Activated CD4-positive, alpha-beta T cell treated with anti-CD3 and anti-CD28 coated beads, Interleukin-2, Interleukin-4, amounts not matched to agents 100 ng/mL and 50 ng/mL, durations not matched to agents 16 hours and 8 hours (primary cell): Measurements from ENCODE around the gene PTGFRN.

Source experiments
- DNase-seq: peaks from one replicate; pipeline ENCODE4 v3.0.0-alpha.2; 2020; ENCODE audit warnings: low spot score

The PTGFRN gene

GRCh38 chr1:116944613-116945012, 34.9 kb downstream of the PTGFRN start:
- no peak for DNase-seq

- DNase-seq: no peak
Measured at GRCh38 chr1:116945421-116945820, 35.7 kb downstream of the PTGFRN start.

GRCh38 chr1:116945996-116946395, 36.3 kb downstream of the PTGFRN start:
- no peak for DNase-seq

GRCh38 chr1:116947092-116947860, 37.6 kb downstream of the PTGFRN start:
- no peak for DNase-seq

GRCh38 chr1:116948046-116948445, 38.3 kb downstream of the PTGFRN start:
- DNase-seq: no peak

GRCh38 chr1:116948642-116949041, 38.9 kb downstream of the PTGFRN start:
- no peak for DNase-seq

- no peak for DNase-seq
Measured at GRCh38 chr1:116949213-116949985, 39.7 kb downstream of the PTGFRN start.

GRCh38 chr1:116950517-116951199, 40.9 kb downstream of the PTGFRN start:
- DNase-seq: no peak

- no peak for DNase-seq
Measured at GRCh38 chr1:116951200-116951935, 41.7 kb downstream of the PTGFRN start.

GRCh38 chr1:116952738-116953275, 43.1 kb downstream of the PTGFRN start:
- DNase-seq: no peak

- no peak for DNase-seq
Measured at GRCh38 chr1:116954440-116954839, 44.7 kb downstream of the PTGFRN start.

- no peak for DNase-seq
Measured at GRCh38 chr1:116956378-116956777, 46.7 kb downstream of the PTGFRN start.

- DNase-seq: no peak
Measured at GRCh38 chr1:116957646-116958045, 47.9 kb downstream of the PTGFRN start.

GRCh38 chr1:116958110-116958509, 48.4 kb downstream of the PTGFRN start:
- DNase-seq: no peak

GRCh38 chr1:116958977-116959376, 49.3 kb downstream of the PTGFRN start:
- no peak for DNase-seq

- no peak for DNase-seq
Measured at GRCh38 chr1:116961606-116962005, 51.9 kb downstream of the PTGFRN start.

GRCh38 chr1:116962987-116963639, 53.4 kb downstream of the PTGFRN start:
- DNase-seq: no peak

- DNase-seq: no peak
Measured at GRCh38 chr1:116966791-116967190, 57.1 kb downstream of the PTGFRN start.

- DNase-seq: no peak
Measured at GRCh38 chr1:116968724-116969123, 59.0 kb downstream of the PTGFRN start.

GRCh38 chr1:116971258-116971860, 61.6 kb downstream of the PTGFRN start:
- DNase-seq: no peak
